Mesodermal cell (in vitro differentiated cells): ENCODE measurements around the gene RECK.
A peak's percentile ranks its signal among the peaks of the same experiment; 100 is the strongest.

Source experiments
- H3K27ac ChIP-seq: 2 replicates; pipeline ENCODE4 v1.7.0; 2013; ENCODE audit warnings: mild to moderate bottlenecking, low read depth, low read length, moderate library complexity; ENCODE audit not compliant: severe bottlenecking
- H3K36me3 ChIP-seq: 2 replicates; pipeline ENCODE4 v1.7.1; 2013; ENCODE audit warnings: mild to moderate bottlenecking, low read length, moderate library complexity; ENCODE audit not compliant: control insufficient read depth, insufficient read depth
- H3K4me1 ChIP-seq: one replicate; pipeline ENCODE4 v1.7.1; 2013; ENCODE audit warnings: mild to moderate bottlenecking, low read length; ENCODE audit not compliant: insufficient read depth, control insufficient read depth, poor library complexity, severe bottlenecking
- H3K4me3 ChIP-seq: 2 replicates; pipeline ENCODE4 v1.7.0; 2013; ENCODE audit warnings: low read length, control low read depth, mild to moderate bottlenecking; ENCODE audit not compliant: insufficient read depth, poor library complexity, severe bottlenecking; ENCODE audit errors: extremely low read depth
- H3K9me3 ChIP-seq: 2 replicates; pipeline ENCODE4 v1.7.1; 2013; ENCODE audit warnings: mild to moderate bottlenecking, low read length, moderate library complexity; ENCODE audit not compliant: control insufficient read depth
- WGBS, 2 experiments: methylation state at CpG; one replicate each; pipeline ENCODE4 v1.1.5; 2013; ENCODE audit warnings: missing lambda C conversion rate in 2 of 2; ENCODE audit not compliant: insufficient coverage in 2 of 2; 5-methylcytosine and 5-hydroxymethylcytosine counted together

Gene RECK

DNA sequence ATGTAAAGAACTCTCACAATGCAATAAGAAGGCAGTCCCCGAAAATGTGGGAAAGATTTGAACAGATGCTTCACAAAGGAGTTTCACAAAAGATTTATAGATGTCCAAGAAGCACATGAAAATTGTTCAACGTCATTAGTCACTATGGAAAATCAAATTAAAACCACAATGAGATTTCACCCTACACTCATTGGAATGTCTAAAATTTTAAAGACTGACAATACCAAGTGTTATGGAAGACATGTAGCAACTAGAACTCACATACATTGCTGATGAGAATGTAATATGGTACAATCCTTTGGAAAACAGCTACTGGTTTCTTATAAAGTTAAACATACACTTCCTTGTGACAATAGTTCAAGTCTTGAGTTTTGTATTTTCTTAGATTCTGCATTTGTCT is 11.0 kb upstream of the RECK start:
- H3K27ac ChIP-seq: no peak overlapping the region
- H3K36me3 ChIP-seq: no peaks in the 10 kb centered on the region
- 80% methylated on average over 1 of the region's 2 CpGs; no CpG with 5 or more reads in 1 of the 2 experiments for WGBS, 2 experiments

DNA sequence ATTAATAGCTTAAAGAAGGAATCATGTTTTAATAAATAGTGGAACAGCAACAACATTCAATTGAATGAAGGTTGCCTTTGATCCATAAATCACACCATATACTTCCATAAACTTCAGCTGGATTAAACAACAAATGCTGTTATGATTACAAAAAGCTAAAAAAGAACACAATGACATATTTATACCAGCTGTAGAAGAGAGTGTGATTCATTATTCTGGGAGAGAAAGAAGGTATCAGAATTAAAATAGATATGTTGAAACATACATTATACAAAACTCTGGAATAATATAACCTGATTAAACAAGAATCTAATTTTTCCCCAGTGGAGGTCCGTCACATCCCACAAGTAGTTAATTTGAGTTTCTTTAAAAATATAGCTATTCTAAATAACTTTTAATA is 7.5 kb upstream of the RECK start:
- WGBS, 2 experiments: no CpG with 5 or more reads among the region's 1 CpG
- H3K36me3 ChIP-seq: no peaks in the 10 kb centered on the region
- H3K4me3 ChIP-seq: no peak overlapping the region
- H3K27ac ChIP-seq: no peak overlapping the region
- no peaks in the 10 kb centered on the region for H3K9me3 ChIP-seq
- H3K4me1 ChIP-seq: no peaks in the 10 kb centered on the region

More for the DNA sequence above, 11.0 kb upstream of the RECK start:
- Histone ChIP-seq H3K9me3 (no peaks in the 10 kb centered on the region), H3K4me3 (no peak overlapping the region), H3K4me1 (no peaks in the 10 kb centered on the region)

DNA sequence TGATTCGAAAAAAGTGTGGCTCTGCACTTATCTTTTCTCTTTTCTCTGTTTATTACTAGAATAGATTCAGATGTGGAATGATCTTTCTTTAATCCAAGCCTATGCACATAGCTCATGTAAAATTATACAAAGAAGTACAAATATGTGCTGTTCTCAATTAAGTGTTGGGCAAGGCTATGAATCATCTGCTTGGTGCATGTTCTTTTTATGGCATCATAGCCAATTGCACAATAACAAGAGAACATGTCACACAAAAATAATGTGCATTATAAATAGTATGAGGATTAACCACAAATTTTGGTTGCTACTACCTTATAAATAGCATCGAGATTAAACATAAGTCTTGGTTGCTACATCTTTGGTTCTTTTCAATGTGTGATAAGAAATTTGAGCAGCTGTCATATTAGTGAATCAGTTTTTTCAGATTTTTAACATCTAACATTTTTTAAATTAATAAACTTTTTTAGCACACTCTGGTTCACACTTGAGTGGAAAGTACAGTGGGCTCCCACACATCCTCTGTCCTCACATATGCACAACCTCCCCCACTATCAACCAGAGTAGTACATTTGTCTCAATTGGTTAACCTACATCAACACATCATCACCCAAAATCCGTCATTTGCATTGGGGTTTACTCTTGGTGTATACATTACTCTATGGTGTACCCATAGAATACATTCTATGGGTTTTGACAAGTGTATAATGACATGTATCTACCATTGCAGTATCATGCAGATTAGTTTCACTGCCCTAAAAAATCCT is 6.8 kb upstream of the RECK start:
- H3K36me3 ChIP-seq: no peaks in the 10 kb centered on the region

DNA sequence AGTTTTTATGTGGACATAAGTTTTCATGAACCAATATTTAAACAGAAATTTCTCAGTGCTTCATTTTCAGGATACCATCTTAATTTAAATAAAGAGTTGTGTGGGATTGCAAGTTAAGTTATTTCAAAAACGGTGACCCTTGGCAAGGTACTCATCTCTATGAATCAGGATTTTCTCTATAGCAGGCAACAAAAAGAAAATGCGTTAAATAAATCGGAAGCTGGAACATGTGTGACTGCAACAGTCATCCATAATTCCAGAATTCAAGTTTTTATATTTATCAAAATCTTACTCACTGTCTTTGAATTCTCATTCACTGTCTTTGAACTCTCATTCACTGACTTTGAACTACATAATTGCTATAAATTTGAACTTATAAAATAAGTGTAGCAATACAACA is 5.8 kb upstream of the RECK start:
- no peaks in the 10 kb centered on the region for H3K4me1 ChIP-seq
- WGBS, 2 experiments: 83 to 92% methylated on average over 2 of the region's 3 CpGs
- no peaks in the 10 kb centered on the region for H3K9me3 ChIP-seq
- no peak overlapping the region for H3K4me3 ChIP-seq
- no peaks in the 10 kb centered on the region for H3K36me3 ChIP-seq
- no peak overlapping the region for H3K27ac ChIP-seq

More for the DNA sequence above, 6.8 kb upstream of the RECK start:
- Histone ChIP-seq H3K4me3 (no peak overlapping the region), H3K9me3 (no peaks in the 10 kb centered on the region), H3K4me1 (no peaks in the 10 kb centered on the region), H3K27ac (no peak overlapping the region)
- WGBS, 2 experiments: no CpG with 5 or more reads among the region's 3 CpGs

DNA sequence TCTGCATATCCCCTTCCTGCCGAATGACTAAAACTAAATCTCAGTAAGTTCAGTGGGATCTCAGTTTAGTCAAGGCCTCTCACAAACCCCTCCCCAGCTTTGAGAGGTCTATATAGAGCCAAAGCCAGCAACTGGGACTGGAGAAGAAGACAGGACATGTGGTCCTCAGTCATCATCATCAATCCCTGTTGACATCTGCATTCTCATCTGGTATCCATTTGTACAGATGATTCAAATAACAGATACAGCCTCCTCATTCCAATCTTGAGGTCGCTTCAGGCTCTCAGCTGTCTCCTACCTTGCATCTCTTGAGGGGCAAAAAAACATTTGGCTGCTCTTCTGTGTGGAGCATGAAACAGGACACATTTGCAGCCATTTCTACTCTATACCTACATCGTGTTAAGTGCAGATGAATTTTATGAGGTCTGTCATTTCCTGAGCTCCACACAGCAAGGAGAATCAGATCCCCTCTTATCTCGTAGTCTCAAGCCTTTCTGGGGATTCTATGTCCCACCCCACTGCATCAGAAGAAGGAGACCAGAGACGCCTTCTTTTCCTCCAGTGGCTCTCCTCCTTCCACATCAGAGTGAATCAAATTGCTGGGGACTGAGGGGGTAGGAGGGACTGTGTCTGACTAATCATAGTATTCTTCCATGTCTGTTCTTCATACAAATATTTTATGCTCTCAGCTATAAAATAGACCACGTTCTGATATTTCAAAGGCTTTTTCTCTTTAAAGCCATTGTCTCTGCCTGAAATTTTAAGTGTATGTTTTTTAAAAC is 4.7 kb upstream of the RECK start:
- H3K4me3 ChIP-seq: no peak overlapping the region
- no peaks in the 10 kb centered on the region for H3K9me3 ChIP-seq
- H3K36me3 ChIP-seq: no peaks in the 10 kb centered on the region
- H3K4me1 ChIP-seq: no peaks in the 10 kb centered on the region
- H3K27ac ChIP-seq: no peak overlapping the region
- 91 to 94% methylated on average over 2 to 4 of the region's 6 CpGs for WGBS, 2 experiments

DNA sequence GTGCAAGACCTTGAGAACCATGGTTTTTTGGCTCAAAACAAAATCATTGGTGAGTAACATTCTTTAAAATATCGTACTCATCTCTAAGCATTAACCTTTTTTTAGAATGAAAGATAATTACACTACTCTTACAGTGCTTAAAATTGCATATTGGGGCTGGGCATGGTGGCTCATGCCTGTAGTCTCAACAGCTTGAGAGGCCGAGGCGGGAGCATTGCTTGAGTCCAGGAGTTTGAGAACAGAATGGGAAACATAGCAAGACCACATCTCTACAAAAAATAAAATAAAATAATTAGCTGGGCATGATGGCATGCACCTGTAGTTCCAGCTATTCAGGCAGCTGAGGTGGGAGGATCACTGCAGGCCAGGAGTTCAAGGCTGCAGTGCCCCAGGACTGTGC is 2.9 kb upstream of the RECK start:
- Histone ChIP-seq H3K27ac (no peak overlapping the region), H3K36me3 (no peaks in the 10 kb centered on the region), H3K9me3 (no peaks in the 10 kb centered on the region), H3K4me1 (peaks cover 7% of the 10 kb centered on the region), H3K4me3 (no peak overlapping the region)
- no CpG with 5 or more reads among the region's 3 CpGs for WGBS, 2 experiments

DNA sequence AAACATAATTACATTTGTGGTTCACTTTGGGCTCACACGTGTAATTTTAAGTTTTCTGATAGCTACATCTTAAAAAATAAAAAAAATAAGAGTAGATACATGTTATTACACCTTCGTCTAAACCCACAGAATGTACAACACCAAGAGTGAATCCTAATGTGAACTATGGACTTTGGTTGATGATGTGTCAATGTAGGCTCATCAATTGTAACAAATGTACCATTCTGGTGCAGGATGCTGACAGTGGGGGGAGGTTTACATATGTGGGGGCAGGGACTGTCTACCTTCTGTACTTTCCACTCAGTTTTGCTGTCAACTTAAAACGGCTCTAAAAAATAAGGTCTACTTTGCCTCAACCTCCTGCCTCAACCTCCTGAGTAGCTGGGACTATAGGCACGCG is 2.5 kb upstream of the RECK start:
- H3K27ac ChIP-seq: no peak overlapping the region
- no peaks in the 10 kb centered on the region for H3K9me3 ChIP-seq
- H3K4me1 ChIP-seq: peaks cover 10% of the 10 kb centered on the region
- WGBS, 2 experiments: 93% methylated on average over 3 of the region's 5 CpGs; no CpG with 5 or more reads in 1 of the 2 experiments
- H3K4me3 ChIP-seq: no peak overlapping the region
- no peaks in the 10 kb centered on the region for H3K36me3 ChIP-seq

DNA sequence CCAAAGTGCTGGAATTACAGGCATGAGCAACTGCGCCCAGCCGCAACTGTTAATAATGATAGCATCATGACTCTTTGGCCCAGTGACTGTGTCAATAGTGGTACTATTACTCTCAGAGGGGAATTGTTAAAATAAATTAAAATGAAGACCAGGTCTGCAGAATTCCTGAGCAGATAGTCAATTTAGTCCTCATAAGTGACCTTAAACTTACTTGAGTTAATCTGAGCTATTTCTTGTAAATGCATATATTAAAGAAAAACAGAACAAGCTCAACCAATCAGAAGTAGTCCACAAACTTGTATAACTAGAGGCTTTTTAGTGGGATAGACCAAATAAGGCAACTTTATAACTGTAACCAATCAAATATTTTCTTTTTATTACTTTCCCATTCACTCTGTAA is 1.7 kb upstream of the RECK start:
- Histone ChIP-seq H3K27ac (no peak overlapping the region), H3K36me3 (no peaks in the 10 kb centered on the region), H3K4me3 (no peak overlapping the region), H3K9me3 (no peaks in the 10 kb centered on the region), H3K4me1 (peaks cover 15% of the 10 kb centered on the region)
- 100% methylated on average over 2 of the region's 2 CpGs; no CpG with 5 or more reads in 1 of the 2 experiments for WGBS, 2 experiments

DNA sequence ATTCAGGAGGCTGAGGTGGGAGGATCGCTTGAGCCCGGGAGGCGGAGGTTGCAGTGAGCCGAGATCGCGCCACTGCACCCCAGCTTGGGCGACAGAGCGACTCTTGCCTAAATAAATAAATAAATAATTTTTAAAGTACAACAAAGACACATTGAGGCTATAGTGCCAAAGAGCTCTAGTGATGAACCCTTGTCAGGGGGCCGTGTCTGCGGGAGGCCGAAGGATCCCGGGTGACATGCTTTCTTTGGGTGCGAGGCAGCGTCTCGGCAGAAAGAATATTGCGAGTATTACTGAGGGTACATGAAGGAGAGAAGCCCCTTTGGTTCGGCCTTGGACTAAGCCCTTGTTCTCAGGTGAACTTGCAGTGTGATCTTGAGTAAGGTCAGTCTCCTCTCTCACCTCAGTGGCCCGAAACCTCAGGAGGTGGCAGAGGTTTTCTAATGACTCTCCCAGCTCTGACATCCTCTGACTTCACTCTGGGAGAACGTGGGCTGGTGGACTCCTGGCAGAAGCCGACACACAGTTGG is 397 bp upstream of the RECK start:
- H3K4me3 ChIP-seq: peak overlapping the region; percentile 92
- no peaks in the 10 kb centered on the region for H3K36me3 ChIP-seq
- H3K4me1 ChIP-seq: peaks cover 23% of the 10 kb centered on the region
- H3K9me3 ChIP-seq: no peaks in the 10 kb centered on the region
- peak overlapping the region; percentile 84 for H3K27ac ChIP-seq
- 67 to 69% methylated on average over 11 to 14 of the region's 20 CpGs for WGBS, 2 experiments

DNA sequence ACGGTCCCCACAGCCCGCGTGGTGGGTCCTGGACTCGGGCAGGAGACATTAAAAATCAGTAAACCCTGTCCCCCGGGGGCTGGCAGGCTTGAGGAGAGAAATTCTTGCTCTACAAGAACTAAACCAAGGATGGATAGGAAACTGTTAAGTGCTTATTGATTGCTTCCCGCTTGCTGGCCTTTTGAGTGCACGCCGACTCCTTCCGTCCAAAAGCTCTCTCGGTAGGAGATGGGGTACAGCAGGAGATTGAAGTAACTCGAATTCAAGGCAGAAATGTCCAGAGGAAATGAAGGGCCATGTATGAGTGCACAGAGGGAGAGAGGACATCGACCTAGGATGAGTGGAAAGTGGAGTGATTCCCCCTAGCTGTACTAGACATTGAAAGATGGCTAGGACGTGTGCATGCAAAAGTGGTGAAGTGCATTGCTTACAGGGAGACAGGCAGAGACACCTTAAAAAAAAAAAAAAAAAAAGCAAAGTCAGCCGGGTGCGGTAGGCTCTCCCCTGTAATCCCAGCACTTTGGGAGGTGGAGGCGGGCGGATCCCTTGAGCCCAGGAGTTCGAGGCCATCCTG is 923 bp downstream of the RECK start:
- H3K9me3 ChIP-seq: no peaks in the 10 kb centered on the region
- H3K27ac ChIP-seq: peak overlapping the region; percentile 84
- peaks cover 6% of the 10 kb centered on the region for H3K36me3 ChIP-seq
- peak overlapping the region; percentile 92 for H3K4me3 ChIP-seq
- whole genome bisulfite sequencing, 2 experiments: 1 to 4% methylated on average over 9 to 12 of the region's 18 CpGs
- H3K4me1 ChIP-seq: peaks cover 29% of the 10 kb centered on the region
